TTC549 (cell line): ENCODE results near the gene MAP7D1.
"Not testable (repeated sequence)": the region's sequence is repeated elsewhere in the genome, so short reads cannot be mapped to it uniquely, and the experiment has no call there.

Source experiments
- FAIRE-seq: peaks from 2 replicates; lab custom pipeline; 2012; peaks lifted over from hg19 to GRCh38; lab: Jason Lieb, UNC

The MAP7D1 gene

GRCh38 chr1:36151845-36152203, 4.1 kb upstream of the MAP7D1 start:
- no peak for FAIRE-seq

GRCh38 chr1:36153476-36153875, 2.5 kb upstream of the MAP7D1 start:
- FAIRE-seq = no peak

GRCh38 chr1:36154335-36154734, 1.6 kb upstream of the MAP7D1 start:
- no peak for FAIRE-seq

GRCh38 chr1:36154765-36155407, 1.1 kb upstream of the MAP7D1 start:
- FAIRE-seq = no peak

- no peak for FAIRE-seq
Observed at GRCh38 chr1:36156329-36157114, 562 bp downstream of the MAP7D1 start.

GRCh38 chr1:36157115-36157903, 1.3 kb downstream of the MAP7D1 start:
- no peak for FAIRE-seq

- FAIRE-seq = no peak
Observed at GRCh38 chr1:36157973-36158826, 2.2 kb downstream of the MAP7D1 start.

GRCh38 chr1:36158827-36159252, 2.9 kb downstream of the MAP7D1 start:
- not testable (repeated sequence) for FAIRE-seq

- no peak for FAIRE-seq
Observed at GRCh38 chr1:36159614-36160387, 3.8 kb downstream of the MAP7D1 start.

- FAIRE-seq = no peak
Observed at GRCh38 chr1:36160388-36160948, 4.5 kb downstream of the MAP7D1 start.

GRCh38 chr1:36160949-36161485, 5.1 kb downstream of the MAP7D1 start:
- FAIRE-seq = no peak

GRCh38 chr1:36161641-36162531, 5.9 kb downstream of the MAP7D1 start:
- no peak for FAIRE-seq

GRCh38 chr1:36162680-36163239, 6.8 kb downstream of the MAP7D1 start:
- FAIRE-seq = no peak

GRCh38 chr1:36163426-36163825, 7.5 kb downstream of the MAP7D1 start:
- no peak for FAIRE-seq

GRCh38 chr1:36164361-36164760, 8.4 kb downstream of the MAP7D1 start:
- no peak for FAIRE-seq

GRCh38 chr1:36165145-36165544, 9.2 kb downstream of the MAP7D1 start:
- no peak for FAIRE-seq

GRCh38 chr1:36166136-36166535, 10.2 kb downstream of the MAP7D1 start:
- no peak for FAIRE-seq

GRCh38 chr1:36166938-36167905, 11.3 kb downstream of the MAP7D1 start:
- no peak for FAIRE-seq
